GM21723 (cell line): ENCODE measurements around the gene SKI.
"Not testable (repeated sequence)": the region's sequence is repeated elsewhere in the genome, so short reads cannot be mapped to it uniquely, and the experiment has no call there.

ENCODE experiments used
- ATAC-seq: cut with Tn5 transposase; IDR thresholded peaks from one replicate; pipeline ENCODE4 v1.9.1; 2021; ENCODE audit warnings: mild to moderate bottlenecking, moderate library complexity; ENCODE audit not compliant: unreplicated experiment

SKI gene

DNA sequence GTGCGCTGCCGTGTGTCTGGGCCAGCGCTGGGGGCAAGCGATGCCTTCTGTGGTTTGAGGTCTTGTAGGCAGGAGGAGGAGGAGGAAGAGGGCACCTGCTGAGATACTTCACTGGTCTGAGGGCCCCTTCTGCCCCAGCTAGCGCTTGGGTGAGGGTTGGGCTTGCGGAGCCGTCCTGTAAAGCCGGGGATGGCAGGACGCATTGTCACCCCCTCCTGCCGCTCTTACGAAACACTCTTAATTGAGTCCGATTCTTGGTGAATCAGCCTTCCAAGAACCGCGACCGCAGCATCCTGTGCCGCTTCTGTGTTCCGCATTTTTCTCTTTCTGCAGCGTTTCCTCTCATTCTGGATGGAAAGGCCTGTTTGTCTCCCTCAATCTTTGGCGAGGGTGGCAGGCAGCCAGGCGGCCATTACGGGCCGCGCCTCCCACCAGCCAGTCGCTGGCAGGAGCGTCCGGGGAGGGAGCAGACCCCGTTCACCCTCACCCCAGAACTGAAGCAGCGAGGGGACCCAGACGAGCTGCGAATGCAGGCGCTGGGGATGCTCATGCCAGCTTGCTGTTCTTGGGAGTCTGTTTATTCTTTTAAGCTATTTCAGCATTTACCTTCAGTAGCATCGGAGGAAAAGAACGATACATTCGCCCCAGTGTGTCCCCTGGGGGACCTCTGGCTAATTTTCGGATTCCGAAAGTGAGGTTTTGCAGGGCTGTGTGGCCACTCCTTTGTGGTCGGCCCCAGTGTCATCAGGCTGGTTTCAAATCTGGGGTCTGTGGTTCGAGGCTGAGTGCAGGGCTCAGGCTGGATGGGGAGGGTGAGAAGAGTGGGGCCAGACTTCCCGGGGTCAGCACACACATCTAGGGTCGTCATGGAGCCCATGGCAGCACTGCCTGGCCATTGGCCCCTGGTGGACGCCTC is 62.7 kb downstream of the SKI start:
- peak; percentile 50 for ATAC-seq

- ATAC-seq = no peak
Observed at GRCh38 chr1:2291577-2291976, 63.5 kb downstream of the SKI start.

DNA sequence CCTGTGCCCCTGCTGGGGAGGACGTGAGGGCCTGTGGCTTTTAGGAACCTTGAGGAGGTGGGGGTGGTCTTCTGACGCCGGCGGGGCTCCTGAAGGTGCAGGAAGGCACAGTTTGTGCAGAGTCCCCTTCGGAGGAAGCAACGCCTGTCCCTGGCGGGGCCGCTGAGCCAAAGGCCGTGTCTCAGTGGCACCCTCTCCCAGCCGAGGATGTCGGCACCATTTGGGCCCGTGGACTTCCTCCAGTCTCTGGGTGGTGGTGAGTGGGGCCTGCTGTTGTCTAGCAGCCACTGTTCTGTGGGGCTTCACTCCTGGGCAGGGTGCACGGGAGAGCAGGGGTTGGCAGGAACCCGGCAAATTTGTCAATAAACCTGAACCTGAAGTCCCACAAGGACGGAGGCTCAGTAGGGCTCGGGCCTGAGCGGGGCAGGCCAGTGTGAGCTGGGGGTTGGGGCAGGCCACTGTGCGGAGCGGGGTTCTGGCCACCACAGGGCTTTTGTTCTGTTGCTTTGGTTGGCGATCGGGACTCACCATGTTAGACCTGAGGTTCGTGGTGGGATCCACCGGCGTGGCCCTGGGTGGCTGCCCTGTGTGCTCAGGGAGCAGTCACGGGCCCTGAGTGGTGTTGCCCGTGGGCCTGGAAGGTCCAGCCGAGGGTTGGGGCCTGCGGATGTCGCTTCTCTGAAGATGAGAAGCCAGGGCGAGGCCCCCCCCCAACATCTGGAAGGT is 64.8 kb downstream of the SKI start:
- no peak for ATAC-seq

DNA sequence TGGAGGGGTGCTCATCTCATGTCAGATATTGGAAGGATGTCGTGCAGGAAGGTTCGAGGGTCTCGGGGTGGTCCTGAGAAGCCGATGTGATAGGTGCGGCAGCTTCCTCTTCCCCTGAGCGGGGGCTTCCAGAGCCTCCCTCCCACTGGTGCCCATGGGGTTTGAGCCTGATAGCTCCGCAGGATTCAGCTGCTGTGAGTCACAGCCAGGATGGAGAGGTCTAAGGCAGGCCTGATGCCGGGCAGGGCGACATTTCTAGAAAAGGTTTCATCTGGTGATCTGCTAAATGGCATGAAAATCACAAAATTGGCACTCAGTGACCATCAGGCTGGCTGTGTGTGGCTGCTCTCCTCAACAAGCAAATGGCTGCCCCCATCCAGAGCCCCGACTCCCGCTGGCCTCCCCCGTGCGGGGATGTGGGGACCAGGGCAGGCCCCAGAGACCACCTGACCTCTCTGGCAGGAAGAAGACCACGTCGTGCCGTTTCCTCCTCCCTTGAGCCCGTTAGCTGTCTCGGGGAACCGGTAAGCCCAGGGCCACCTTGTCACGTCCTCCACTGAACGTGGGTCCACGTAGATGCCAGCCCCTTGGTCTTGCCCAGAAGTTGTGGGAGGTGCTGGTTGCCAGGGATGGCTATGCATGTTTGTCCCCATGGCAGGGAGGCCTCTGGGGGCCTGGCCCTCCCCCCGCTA is 66.1 kb downstream of the SKI start:
- no peak for ATAC-seq

DNA sequence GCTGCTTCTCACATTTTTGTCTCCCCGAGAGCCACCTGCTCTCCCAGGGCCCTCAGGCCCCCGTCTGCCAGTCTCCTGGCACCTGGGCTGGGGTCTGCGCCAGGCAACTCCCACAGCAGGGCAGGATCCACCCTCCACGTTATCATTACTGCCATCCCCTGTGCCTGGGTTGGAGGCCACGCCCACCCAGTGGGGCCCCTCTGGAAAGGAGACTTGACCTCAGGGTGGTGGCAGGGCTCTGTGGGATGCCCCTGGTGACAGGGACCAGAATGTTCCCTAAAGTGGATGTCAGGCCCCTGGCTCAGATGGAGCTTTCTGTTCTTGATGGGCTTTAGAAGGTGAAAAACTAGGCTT is 66.6 kb downstream of the SKI start:
- ATAC-seq = no peak

- no peak for ATAC-seq
Observed at GRCh38 chr1:2295526-2295925, 67.4 kb downstream of the SKI start.

DNA sequence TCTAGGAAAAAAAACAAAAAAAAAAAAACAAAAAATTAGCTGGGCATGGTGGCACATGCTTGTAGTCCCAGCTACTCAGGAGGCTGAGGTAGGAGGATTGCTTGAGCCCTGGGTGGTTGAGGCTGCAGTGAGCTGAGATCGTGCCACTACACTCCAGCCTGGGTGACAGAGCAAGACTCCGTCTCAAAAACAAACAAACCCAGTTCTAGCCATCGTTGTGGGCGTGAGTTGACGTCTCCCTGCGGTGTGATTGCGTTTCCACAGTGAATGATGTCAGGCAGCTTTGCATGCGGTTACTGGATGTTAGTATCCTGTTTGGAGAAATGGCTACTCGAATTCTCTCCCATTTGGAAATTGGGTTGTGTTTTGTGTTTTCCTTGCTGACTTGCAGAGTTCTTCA is 68.1 kb downstream of the SKI start:
- ATAC-seq = not testable (repeated sequence)

GRCh38 chr1:2296614-2297013 is 68.5 kb downstream of the SKI start:
- ATAC-seq = no peak

GRCh38 chr1:2297246-2298011 is 69.3 kb downstream of the SKI start:
- ATAC-seq = no peak

DNA sequence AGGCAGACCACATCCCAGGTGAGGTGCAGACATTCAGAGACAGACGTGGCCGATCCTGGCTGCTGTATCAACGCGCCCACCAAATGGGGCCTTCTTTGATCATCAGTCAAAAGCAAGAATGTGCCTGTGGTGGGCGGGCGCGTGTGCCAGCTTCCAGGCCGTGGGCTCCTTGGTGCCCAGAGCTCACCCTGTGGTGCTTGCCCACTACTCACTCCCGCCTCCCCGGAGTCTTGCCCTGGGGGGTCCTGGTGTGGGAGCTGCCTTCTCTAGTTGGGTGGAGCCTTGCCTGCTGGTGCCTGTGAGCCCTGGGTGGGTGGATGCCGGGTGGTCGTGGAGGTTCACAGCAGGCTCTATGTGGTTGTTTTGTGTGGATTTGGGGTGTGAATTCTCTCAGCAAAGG is 70.6 kb downstream of the SKI start:
- ATAC-seq = no peak

DNA sequence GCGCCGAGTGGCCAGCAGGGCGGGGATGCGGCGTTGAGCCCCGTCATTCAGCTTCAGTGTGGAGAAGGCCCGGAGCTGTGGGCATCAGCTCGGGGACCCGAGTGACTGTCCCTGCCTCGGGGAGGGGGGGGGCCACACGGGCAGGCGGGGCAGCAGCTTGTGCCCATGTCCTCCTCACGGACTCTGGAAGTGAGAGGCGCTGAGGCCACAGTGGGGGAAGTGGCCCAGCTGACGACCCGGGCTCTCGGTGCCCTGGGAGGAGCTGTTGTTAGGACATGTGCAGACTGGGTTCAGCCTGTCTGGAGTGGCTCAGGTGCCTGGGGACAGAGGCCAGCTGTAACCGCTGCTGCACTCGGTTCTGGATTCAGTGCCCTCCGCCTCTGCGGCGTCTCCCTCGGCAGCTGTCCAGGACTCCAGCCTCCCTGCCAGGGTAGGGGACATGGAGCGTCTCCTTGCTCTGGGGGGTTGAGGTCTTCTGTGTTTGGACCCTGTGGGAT is 71.1 kb downstream of the SKI start:
- no peak for ATAC-seq

DNA sequence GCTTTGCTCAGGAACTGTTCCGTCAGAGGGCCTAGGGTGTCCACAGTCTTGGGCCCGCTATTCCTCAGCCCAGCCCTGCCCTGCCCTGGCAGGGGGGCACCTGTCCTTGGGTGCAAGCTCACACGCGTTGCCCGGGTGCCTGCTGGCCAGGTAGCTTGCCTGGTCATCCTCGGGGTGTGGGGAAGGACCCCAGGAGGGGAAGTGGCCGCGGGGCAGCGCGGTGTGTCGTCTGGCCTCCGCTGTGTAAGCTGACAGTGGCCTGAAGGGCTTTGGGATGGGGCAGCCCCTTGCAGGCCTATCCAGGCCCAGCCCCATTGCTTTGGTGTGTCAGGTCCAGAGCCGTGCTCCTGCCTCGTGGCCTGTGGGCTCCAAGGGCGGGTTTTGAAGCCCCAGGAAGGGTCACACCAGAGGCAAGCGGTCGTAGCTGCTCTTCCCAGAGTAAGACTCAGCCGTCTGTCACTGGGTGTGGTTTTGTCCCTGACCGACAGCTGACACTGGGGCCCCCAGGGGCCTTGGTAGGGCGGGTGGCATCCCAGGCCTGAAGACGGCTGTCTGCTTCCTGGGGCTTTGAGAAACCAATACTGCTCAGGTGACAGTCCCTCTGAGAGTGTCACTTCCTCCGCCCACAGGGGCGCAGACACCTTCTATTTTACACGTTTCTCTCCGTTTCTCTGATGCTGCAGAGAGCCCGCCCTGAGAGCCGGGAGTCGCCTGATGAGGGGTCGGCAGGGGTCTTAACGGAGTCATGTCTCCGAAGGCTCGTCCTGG is 72.1 kb downstream of the SKI start:
- peak; percentile 77 for ATAC-seq

- ATAC-seq = peak; percentile 47
Observed at GRCh38 chr1:2300851-2301606, 72.9 kb downstream of the SKI start.

DNA sequence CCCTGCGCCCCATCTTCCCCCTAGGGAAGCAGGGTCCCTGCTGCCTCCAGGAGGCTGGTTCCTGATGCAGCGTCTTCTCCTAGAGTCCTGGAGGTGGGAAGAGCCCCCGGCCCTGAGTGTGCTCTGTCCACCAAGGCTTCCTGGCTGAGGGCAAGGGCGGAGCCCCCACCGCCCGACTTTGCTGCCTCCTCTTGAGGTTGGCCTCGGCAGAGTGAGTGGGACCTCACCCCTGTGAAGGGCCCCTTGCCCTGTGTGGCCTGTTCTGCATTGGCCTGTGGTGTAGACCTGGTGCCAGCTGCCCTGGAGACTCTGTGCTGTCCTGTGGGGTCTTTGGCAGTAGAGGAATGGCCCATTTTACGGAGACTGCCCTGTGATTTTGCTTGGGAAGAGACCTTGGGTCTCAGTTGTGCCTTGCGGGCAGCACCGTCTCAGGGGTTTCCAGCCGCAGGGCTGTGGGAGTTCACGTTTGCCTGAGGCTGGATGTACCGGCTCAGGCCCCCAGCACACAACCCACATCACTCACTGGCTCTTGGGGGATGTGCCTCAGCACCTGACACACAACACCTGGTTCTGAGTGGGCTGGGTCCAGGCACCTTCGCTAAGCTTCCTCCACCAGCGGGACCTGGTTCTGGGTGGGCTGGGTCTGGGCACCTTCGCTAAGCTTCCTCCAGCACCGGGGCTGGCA is 73.6 kb downstream of the SKI start:
- ATAC-seq = no peak

GRCh38 chr1:2302292-2302925 is 74.3 kb downstream of the SKI start:
- no peak for ATAC-seq

GRCh38 chr1:2303016-2303775 is 75.1 kb downstream of the SKI start:
- no peak for ATAC-seq

GRCh38 chr1:2303781-2304180 is 75.7 kb downstream of the SKI start:
- ATAC-seq = no peak

DNA sequence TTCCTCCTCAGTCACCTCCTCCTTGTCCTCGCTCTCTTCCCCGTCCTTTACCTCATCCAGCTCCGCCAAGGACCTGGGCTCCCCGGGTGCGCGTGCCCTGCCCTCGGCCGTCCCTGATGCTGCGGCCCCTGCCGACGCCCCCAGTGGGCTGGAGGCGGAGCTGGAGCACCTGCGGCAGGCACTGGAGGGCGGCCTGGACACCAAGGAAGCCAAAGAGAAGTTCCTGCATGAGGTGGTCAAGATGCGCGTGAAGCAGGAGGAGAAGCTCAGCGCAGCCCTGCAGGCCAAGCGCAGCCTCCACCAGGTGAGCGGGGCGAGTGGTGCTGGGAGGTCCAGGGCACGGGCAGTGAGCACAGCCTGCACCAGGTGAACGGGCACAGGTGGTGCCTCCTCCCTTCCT is 76.2 kb downstream of the SKI start:
- ATAC-seq = no peak
